Endothelial cell (in vitro differentiated cells): ENCODE measurements around the gene EPHA4. TPM values are rescaled to one million over a fixed set of nuclear protein-coding genes. Genes with fewer than 3 reads are reported as not detected.

ENCODE experiments used
- DNase-seq: peaks from one replicate; pipeline ENCODE4 v3.0.0; 2021; ENCODE audit warnings: low spot score
- H3K27ac Mint-ChIP-seq: one replicate; pipeline ENCODE4 v1.8.0; 2021; ENCODE audit warnings: mixed read lengths, inconsistent platforms; ENCODE audit not compliant: unreplicated experiment
- H3K27me3 Mint-ChIP-seq: one replicate; pipeline ENCODE4 v1.8.0; 2021; ENCODE audit warnings: mild to moderate bottlenecking, moderate library complexity, mixed read lengths, inconsistent platforms; ENCODE audit not compliant: unreplicated experiment
- H3K36me3 Mint-ChIP-seq: one replicate; pipeline ENCODE4 v1.8.0; 2021; ENCODE audit warnings: mild to moderate bottlenecking, low read depth, mixed read lengths, inconsistent platforms; ENCODE audit not compliant: unreplicated experiment
- H3K4me1 Mint-ChIP-seq: one replicate; pipeline ENCODE4 v1.8.0; 2021; ENCODE audit warnings: mild to moderate bottlenecking, mixed read lengths, inconsistent platforms; ENCODE audit not compliant: unreplicated experiment
- H3K4me3 Mint-ChIP-seq: one replicate; pipeline ENCODE4 v1.8.0; 2021; ENCODE audit warnings: mild to moderate bottlenecking, mixed read lengths, inconsistent platforms; ENCODE audit not compliant: unreplicated experiment
- H3K9me3 Mint-ChIP-seq: one replicate; pipeline ENCODE4 v1.8.0; 2021; ENCODE audit warnings: mixed read lengths, inconsistent platforms; ENCODE audit not compliant: unreplicated experiment
- total RNA-seq: library from RNA; stranded (reverse); fragmentation: NEBNext Ultra II Directional; extraction: Animal tissue kit (Norgen Biotek cat#: 25700); gene quantifications from one replicate; pipeline ENCODE4 v1.2.1, GENCODE V29; 2021; ENCODE audit not compliant: unreplicated experiment
- TF ChIP-seq, protein P1 (sequence below): fragments of 200-600 bp; sonication (generic); IDR thresholded peaks from one replicate; pipeline ENCODE4 v1.5.0; 2021; ENCODE audit warnings: antibody characterized with exemption; ENCODE audit not compliant: unreplicated experiment

The EPHA4 gene
- total RNA-seq, 1 donor from 2014 or later: 62.0 TPM

DNA sequence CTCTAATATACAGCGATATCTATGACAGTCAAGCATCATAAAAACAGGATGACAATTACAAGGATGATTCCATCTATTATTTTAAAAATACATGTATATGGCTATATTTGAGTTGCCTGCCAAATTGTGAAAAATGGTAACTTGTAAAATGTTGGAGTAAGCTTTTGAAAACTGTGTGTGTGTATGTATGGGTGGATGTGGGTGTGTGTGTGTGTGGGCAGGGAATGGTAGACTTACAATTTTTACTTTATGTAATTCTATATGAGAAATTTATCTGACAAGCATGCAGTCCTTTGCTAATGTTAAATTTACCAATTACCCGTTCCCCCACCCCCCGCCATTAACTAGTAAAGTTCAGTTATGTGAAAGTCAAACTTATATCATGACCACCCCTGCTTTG, 14.0 kb downstream of the EPHA4 start:
- Mint-ChIP-seq H3K27me3 (no peaks in the 10 kb centered on the region), H3K4me3 (no peak overlapping the region), H3K9me3 (no peaks in the 10 kb centered on the region), H3K36me3 (peaks cover 5% of the 10 kb centered on the region), H3K27ac (no peak overlapping the region), H3K4me1 (peaks cover 24% of the 10 kb centered on the region)
- DNase-seq: no peak
- TF ChIP-seq, protein P1, sequence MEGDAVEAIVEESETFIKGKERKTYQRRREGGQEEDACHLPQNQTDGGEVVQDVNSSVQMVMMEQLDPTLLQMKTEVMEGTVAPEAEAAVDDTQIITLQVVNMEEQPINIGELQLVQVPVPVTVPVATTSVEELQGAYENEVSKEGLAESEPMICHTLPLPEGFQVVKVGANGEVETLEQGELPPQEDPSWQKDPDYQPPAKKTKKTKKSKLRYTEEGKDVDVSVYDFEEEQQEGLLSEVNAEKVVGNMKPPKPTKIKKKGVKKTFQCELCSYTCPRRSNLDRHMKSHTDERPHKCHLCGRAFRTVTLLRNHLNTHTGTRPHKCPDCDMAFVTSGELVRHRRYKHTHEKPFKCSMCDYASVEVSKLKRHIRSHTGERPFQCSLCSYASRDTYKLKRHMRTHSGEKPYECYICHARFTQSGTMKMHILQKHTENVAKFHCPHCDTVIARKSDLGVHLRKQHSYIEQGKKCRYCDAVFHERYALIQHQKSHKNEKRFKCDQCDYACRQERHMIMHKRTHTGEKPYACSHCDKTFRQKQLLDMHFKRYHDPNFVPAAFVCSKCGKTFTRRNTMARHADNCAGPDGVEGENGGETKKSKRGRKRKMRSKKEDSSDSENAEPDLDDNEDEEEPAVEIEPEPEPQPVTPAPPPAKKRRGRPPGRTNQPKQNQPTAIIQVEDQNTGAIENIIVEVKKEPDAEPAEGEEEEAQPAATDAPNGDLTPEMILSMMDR: no peak

GRCh38 chr2:221555494-221555846, 16.6 kb downstream of the EPHA4 start:
- no peaks in the 10 kb centered on the region for H3K27me3 Mint-ChIP-seq
- peaks cover 27% of the 10 kb centered on the region for H3K4me1 Mint-ChIP-seq
- no peak for DNase-seq
- TF ChIP-seq, protein P1: no peak
- no peaks in the 10 kb centered on the region for H3K9me3 Mint-ChIP-seq
- H3K27ac Mint-ChIP-seq: no peak overlapping the region
- no peaks in the 10 kb centered on the region for H3K36me3 Mint-ChIP-seq
- H3K4me3 Mint-ChIP-seq: no peak overlapping the region

DNA sequence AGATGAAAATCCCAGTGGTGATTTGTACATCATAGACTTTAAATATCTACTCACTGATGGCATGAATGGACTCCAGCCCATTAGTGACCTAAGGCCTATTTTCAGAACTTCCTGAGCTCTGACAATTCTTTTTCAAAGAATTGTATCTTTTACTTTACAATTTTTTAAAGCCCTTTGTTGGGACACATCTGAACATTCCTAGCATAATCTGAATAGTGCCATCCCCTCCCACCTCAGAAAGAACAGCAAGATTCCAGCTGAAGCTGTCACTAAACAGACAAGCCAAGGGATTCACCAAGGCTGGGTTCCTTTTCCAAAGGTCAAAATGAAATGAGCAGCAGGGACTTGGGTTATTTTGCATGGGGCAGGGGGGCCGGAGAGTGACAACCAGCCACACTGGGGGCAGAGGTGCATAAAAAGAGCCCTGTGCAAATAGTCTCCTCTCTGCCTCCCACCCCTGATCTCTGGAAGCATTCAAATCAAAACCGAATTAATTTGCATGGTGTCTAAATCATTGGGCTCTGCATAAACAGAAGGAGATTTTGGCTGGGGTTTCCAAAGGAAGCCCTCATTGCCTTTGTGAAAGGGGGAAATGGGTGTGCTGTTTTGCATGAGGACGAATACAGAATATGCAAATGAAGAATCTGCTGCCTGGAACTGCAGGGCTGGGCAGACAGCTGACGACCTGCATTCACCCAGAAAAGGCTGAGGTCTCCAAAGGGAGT, 17.2 kb downstream of the EPHA4 start:
- TF ChIP-seq, protein P1: no peak
- Mint-ChIP-seq H3K36me3 (no peaks in the 10 kb centered on the region), H3K27ac (no peak overlapping the region), H3K4me1 (peaks cover 22% of the 10 kb centered on the region), H3K27me3 (no peaks in the 10 kb centered on the region), H3K9me3 (no peaks in the 10 kb centered on the region), H3K4me3 (no peak overlapping the region)
- DNase-seq: no peak

- no peaks in the 10 kb centered on the region for H3K27me3 Mint-ChIP-seq
- no peak overlapping the region for H3K4me3 Mint-ChIP-seq
- no peaks in the 10 kb centered on the region for H3K36me3 Mint-ChIP-seq
- H3K9me3 Mint-ChIP-seq: no peaks in the 10 kb centered on the region
- no peak overlapping the region for H3K27ac Mint-ChIP-seq
- TF ChIP-seq, protein P1: no peak
- peaks cover 17% of the 10 kb centered on the region for H3K4me1 Mint-ChIP-seq
- no peak for DNase-seq
Observed at GRCh38 chr2:221553333-221553732, 18.8 kb downstream of the EPHA4 start.

DNA sequence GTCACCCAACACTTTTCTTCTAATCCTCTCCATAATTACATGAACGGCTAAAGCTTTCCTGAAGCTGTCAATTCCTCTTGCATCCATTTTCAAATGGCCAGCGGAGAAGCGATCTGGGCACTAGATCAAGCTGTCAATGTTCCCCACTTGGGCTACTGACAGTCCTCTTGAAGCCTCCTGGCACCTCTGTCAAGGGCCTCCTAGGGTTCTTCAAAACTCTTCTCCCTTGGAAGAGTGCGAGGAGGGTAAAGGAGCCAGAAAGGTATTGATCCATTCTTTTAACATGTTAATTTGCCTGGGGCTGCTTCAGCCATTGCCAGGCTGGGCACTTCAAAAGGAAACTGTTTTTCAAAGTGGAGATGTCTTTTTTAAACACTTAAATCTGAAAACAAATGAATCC, 19.8 kb downstream of the EPHA4 start:
- Mint-ChIP-seq H3K36me3 (peaks cover 4% of the 10 kb centered on the region), H3K4me1 (peaks cover 17% of the 10 kb centered on the region), H3K4me3 (no peak overlapping the region), H3K9me3 (no peaks in the 10 kb centered on the region), H3K27ac (no peak overlapping the region), H3K27me3 (no peaks in the 10 kb centered on the region)
- TF ChIP-seq, protein P1: no peak
- no peak for DNase-seq
